GM18870 (cell line): Measurements from ENCODE around the gene NME4.
"Not testable (repeated sequence)": the region's sequence is repeated elsewhere in the genome, so short reads cannot be mapped to it uniquely, and the experiment has no call there.

Experiments
- ATAC-seq: cut with Tn5 transposase; IDR thresholded peaks from one replicate; pipeline ENCODE4 v1.9.1; 2021; ENCODE audit warnings: moderate library complexity; ENCODE audit not compliant: unreplicated experiment

NME4 gene

GRCh38 chr16:396199-396598, 800 bp upstream of the NME4 start:
- ATAC-seq: no peak

- ATAC-seq: no peak
Measured at GRCh38 chr16:396605-397004, 394 bp upstream of the NME4 start.

- ATAC-seq: no peak
Measured at GRCh38 chr16:397736-398332, 835 bp downstream of the NME4 start.

- ATAC-seq: no peak
Measured at GRCh38 chr16:398561-399339, 1.8 kb downstream of the NME4 start.

- no peak for ATAC-seq
Measured at GRCh38 chr16:399340-400019, 2.5 kb downstream of the NME4 start.

GRCh38 chr16:400061-400591, 3.1 kb downstream of the NME4 start:
- ATAC-seq: no peak

GRCh38 chr16:401468-402348, 4.7 kb downstream of the NME4 start, which contains the start of gene DECR2:
Gene DECR2, plus strand, starts transcription at chr16:401885. Its CDS starts 79 bp downstream, at chr16:401964.
- ATAC-seq: peak; percentile 41

GRCh38 chr16:404971-405486, 8.0 kb downstream of the NME4 start:
- no peak for ATAC-seq

GRCh38 chr16:405548-406506, 8.8 kb downstream of the NME4 start:
- no peak for ATAC-seq

- no peak for ATAC-seq
Measured at GRCh38 chr16:407253-407652, 10.3 kb downstream of the NME4 start.

- no peak for ATAC-seq
Measured at GRCh38 chr16:410516-411178, 13.6 kb downstream of the NME4 start.

GRCh38 chr16:411576-412265, 14.7 kb downstream of the NME4 start:
- no peak for ATAC-seq

GRCh38 chr16:414395-415169, 17.6 kb downstream of the NME4 start:
- no peak for ATAC-seq

GRCh38 chr16:415170-415498, 18.1 kb downstream of the NME4 start:
- not testable (repeated sequence) for ATAC-seq

- ATAC-seq: not testable (repeated sequence)
Measured at GRCh38 chr16:422179-422578, 25.2 kb downstream of the NME4 start.

- no peak for ATAC-seq
Measured at GRCh38 chr16:424033-424622, 27.1 kb downstream of the NME4 start.

- ATAC-seq: no peak
Measured at GRCh38 chr16:424623-425081, 27.7 kb downstream of the NME4 start.
